Stimulated activated CD4-positive, alpha-beta T cell treated with anti-CD3 and anti-CD28 coated beads, Interleukin-12 subunit alpha, Interleukin-12 subunit beta, amount 100 ng/mL, for 48 hours (primary cell): ENCODE results near the gene PLEKHA5.

Experiments
- DNase-seq, 3 donors: peaks; one replicate each; pipeline ENCODE4 v3.0.0-alpha.2; 2020; ENCODE audit warnings: low read depth in 2 of 3, low spot score in 1 of 3

Gene PLEKHA5

DNA sequence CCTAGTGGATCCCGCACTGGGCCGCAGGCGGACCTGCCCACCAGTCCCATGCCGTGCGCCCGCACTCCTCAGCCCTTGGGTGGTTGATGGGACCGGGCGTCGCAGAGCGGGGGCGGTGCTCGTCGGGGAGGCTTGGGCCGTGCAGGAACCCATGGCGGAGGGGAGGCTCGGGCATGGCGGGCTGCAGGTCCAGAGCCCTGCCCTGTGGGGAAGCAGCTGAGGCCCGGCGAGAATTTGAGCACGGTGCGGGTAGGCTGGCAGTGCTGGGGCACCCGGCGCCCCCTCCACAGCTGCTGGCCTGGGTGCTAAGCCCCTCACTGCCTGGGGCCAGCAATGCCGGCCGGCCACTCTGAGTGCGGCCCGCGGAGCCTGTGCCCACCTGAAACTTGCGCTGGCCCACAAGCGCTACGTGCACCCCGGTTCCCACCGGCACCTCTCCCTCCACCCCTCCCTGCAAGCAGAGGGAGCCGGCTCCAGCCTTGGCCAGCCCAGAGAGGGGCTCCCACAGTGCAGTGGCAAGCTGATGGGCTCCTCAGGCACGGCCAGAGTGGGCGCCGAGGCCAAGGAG lies 100.8 kb downstream of the PLEKHA5 start:
- DNase-seq, result no peak

DNA sequence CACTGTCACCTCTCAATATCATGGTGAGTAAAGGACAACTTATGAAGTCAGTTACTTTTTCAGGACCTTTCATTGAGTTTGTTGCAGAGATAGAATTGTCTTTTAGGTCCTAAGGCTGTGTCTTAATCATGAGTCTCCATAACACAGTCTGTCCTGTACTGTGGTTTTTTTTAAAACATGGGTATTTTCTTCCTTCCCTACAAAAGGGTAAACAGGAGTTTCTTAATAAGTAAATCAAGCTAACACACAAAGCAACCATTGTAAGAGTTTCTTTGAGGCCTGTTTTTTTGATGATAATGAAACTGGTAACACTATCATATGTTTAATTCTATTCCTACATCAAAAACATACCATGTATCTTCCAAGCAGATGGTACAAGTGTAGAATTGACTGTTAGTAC lies 101.4 kb downstream of the PLEKHA5 start:
- no peak for DNase-seq

DNA sequence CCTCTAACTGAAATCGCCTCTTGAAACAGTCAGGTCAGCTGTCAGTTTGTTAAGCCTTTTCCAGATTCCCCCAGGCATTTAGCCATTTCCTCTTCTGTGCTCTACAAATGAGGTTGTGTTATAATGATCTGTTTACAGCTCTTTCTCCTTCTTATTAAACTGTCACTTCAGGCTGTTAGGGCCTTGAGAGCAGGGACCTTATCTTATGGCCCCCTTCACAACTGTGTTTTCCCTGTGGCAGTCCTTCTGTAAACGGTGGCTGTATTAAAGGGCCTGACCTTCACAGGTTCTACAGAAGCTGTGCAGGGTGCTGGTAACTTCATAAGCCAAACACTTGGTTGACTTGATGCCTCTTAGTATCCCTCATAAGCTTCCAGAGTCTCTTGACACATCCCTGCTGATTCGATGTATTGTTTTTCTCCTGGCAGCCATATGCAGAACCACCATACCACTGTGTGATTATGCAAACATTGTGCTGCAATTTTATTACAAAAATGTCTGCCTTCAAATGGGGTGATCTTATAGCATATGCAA lies 104.7 kb downstream of the PLEKHA5 start:
- no peak for DNase-seq

DNA sequence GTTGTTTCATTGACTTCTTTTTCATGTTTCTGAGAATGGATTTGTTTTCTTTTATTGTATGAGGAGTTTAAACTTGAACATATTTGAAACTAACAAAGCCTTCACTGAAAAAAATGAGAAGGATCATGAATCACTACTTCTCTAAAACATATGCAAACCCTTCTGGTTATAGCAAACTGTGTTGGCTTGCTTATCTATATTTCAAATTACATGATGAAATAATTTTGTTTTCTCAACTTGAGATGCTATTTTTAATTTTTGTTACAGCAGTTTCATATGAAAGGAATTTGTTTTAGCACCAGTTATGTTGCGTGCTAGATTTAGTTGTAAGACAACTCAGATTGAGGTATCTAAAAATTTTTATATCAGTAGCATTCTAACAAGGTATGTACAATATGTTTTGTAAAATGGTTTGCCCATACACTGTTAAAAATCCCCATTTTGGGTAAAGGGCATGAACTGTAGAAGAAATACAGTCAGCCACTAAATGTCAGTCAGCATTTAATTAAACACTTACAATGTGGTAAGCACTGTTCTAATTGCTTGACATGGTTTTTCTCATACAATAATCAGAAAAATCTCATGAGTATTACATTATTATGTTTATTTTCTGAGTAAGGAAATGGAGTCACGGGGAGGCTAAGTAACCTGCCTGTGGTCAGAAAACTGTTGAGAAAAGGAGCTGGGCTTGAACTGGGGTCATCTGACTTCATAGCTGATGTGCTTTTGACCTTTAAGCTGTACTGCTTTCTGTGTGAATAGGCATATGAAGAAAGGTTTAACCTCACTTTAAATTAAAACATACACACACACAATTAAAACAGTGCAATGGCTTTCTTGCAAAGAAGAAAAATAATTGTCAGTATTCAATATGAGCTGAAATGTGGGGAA lies 105.7 kb downstream of the PLEKHA5 start:
- no peak for DNase-seq

DNA sequence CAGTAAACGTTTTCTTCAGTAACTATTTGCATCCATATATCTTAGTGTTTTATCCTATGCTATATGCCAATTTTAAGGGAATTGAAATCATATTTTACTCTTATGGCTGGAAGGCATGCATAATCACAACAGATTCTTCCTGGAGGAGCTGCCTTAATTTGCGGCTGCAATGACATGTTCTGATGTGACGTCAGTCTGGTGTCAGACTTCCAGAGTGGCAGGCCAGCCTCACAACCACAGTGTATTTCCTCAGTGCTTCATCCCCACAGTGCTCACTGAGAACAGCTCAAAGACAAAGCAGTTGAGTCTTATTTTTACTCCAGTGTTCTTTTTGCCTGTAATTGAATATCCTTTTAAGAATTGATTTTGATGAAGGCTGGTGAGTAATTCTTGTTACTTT lies 107.1 kb downstream of the PLEKHA5 start:
- no peak for DNase-seq

DNA sequence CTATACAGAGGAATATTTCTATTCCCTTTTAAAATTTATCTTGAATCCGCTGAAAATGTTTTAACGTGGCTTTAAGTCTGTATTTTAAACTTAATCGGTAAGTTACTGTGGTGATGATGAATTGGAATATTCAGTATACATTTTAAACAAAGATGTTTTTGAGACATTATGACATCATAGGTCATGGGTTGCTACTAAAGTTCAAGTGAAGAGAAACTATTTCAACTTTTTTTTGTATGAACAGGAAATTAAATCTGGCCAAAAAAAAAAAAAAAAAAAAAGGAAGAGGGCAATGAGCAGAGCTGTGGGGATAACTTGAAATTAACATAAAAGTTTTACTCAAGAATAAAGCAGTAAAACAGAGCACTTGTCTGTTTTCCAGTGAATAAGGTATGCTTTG lies 109.0 kb downstream of the PLEKHA5 start:
- no peak for DNase-seq

DNA sequence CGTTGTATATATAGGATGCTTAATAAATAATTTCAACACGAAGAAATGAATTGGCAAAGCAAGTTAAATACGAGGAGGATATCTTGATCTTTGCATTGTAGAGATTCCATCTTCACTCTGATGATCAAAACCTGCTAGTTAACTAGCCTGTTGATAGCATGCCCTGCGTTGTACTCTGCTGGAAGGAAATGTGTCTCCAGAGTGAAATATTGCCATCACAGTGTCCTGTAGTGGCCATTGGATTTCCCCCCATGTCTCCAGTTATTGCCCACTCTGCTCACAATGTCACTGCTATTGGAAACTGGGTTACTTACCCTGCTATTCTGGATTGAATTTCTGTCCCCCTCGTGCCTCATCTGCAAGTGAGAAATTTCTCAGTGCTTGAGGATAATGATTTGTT lies 109.6 kb downstream of the PLEKHA5 start:
- DNase-seq, result no peak

DNA sequence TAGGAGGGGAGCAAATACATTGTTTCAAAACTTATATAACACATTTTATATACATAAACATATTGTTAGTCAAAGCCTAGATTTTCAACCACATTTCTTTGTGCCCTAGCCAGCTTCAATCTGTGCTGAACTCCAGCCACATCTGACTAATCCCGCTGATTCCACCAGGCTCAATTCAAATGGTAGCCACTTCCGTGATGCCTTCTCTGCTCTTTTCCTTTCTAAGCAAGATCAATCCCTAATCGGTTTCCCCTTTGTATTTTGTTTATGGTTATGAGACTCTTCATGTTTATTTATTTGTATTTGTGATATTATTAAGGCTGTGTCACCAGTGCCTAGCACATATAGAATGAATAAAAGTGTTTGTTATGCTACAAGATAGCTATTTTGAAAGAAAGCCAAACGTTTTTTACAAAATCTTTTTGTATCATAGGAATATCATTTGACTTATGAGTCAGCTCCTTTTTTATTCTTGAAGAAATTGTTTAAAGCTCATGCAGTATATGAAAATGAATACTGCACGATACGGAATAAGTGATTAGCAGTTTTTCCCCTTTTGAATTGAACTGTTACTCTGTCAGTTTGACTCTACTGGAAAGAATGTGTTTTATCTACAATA lies 110.2 kb downstream of the PLEKHA5 start:
- no peak for DNase-seq

DNA sequence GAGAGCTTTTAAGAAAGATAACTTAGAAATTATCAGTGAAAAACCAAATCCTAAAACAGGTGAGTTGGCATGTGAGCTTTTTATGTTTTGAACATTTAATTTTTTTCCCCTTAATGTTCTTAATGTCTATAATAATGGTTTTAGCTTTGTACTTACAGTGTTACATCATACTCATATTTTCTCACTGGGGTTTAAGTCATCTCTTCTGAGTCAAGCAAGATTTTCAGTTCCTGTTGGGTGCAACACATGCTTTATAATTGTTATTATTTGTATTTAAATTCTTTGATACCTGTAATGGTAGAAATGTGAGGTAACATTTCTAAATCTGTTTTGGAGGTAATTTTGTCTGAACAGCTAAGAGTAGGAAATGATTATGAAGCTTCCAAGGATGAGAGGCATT lies 113.0 kb downstream of the PLEKHA5 start:
- DNase-seq, result no peak

DNA sequence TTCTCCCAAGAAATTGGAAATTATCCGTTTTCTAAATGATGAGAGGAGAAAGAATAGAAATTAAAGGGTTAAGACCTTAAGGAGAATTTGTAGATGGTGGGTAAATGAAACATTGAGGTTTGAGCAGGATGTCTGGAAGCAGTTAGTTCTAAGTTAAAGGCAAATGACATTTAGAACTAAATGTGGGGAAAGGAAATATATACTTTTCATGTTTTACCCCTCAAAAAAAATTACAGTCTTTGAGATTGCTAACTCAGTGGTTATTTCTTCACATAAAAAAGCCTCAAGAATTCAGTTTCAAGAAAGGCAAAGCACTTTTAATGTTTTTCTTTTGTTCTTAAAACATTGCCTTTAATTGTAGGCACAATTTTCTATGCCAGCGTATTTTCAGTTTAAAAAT lies 114.0 kb downstream of the PLEKHA5 start:
- DNase-seq, result no peak

DNA sequence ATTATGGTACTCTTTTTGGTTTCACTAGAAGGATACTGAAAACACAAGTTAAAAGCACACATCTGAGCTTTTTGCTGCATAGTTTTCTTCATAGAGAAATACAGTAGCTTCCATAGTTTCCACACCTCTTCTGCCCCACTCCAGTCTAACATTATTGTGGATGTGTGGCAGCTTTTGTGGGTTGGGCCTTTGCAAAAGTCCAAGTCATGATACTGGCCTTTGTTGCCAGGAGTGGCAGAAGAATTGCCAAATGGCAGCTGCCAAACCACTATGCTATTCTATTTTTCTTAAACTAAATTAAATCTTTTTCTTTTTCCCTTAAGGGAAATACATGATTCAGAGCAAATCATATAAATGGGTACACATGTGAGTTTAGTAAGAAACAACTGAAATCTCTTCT lies 114.8 kb downstream of the PLEKHA5 start:
- no peak for DNase-seq

DNA sequence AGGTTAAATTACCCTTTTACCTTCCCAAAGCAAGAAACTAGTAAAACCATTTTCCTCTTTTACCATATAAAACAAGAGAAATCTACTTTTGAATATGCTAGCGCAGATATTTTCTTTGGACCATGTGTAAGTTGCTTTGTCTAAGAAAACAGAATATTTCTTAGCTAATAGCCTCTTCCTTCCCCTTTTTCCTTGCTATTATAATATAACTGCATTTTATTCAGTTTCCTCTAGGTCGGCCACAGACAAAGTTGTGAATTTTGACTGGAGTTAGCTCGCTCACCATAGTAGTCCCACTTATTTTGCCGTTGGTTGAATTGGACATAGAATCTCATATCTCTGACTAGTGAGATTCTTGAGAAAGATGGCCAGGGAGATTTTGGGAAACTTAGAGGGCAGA lies 115.6 kb downstream of the PLEKHA5 start:
- no peak for DNase-seq

DNA sequence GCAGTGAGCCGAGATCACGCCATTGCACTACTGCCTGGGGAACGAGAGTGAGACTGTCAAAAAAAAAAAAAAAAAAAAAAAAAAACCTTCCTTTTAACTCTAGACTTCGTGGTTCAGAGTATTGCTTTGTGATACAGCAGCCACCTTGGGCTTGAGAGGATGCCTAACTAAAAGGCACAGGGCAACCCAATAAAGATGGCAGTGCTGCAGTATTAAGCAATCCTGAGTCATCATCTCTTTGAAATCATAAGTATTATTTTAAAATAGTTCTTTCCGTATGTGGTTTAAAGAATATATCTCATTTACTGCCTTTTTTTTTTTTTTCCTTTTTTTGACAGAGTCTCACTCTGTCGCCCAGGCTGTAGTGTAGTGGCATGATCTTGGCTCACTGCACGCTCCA lies 116.1 kb downstream of the PLEKHA5 start:
- DNase-seq, result no peak

DNA sequence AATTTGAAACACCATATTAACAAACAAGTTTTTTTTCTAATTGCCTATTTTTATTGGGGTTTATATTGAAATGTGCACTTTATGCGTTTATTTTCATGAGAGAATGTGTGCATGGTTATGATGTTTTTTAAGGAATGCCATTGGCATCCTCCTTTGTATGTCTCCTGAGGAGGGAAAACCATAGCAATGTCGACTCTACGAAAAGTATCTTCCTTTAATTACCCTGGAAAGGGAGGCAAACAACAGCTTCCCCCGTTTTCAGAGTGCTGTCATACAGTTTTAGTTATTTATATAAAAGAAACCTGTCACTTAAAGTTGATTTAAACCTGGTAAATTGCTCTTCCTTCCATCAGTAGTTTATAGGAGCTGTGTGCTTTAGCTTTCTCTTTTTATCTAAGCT lies 117.4 kb downstream of the PLEKHA5 start:
- no peak for DNase-seq

DNA sequence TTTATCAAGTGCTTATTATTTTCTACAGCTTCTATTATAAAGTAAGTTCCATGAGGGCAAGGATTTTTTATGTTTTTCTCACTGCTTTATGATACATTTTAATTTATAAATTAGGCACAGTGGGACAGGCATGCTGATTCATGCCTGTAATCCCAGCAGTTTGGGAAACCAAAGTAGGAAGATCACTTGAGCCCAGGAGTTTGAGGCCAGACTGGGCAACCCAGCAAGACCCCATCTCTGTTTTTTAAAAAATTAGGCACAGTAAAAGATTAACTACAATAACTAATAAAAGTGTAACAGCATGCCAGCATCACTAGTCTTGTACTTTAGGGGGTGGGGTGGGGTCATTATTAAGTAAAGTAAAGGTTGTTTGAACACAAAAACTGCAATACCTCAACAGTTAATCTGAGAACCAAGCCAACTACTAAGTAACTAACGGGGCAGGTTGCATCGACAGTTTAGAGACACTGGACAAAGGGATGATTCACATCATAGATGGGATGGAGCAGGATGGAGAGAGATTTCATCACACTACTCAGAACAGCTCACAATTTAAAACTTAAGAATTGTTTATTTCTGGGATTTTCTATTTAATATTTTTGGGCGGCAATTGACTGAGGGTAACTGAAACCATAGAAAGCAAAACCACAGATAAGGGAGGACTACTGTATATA lies 119.5 kb downstream of the PLEKHA5 start:
- no peak for DNase-seq

DNA sequence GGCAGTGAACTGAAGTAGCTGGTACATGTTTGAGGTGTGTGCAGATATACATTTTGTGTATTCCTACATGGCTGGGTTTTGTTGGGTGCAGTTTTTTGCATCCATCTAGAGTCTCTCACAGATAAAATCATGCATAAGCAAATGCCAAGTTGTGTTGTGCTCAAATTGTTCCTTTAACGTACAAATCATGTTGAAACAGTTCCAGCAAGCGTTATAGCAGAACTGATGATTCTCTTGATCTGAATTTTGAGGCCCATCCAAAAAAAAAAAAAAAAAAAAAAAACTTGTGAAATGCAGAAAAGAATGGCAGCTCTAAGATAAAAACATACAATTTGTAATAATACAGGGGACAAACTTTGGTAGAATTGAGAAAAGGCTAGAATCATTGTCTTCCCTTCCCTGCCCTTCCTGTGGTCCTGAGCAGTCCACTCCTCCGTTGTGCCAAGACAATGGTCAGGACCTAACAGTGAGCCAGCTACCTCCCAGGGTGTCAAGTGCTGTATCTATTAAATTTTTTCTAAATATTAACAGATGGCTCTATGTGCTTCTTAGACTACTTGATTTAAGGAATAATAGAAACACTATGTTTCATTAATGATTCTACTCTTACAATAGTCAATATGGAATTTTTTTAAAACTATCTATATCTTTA lies 122.1 kb downstream of the PLEKHA5 start:
- DNase-seq, result no peak

DNA sequence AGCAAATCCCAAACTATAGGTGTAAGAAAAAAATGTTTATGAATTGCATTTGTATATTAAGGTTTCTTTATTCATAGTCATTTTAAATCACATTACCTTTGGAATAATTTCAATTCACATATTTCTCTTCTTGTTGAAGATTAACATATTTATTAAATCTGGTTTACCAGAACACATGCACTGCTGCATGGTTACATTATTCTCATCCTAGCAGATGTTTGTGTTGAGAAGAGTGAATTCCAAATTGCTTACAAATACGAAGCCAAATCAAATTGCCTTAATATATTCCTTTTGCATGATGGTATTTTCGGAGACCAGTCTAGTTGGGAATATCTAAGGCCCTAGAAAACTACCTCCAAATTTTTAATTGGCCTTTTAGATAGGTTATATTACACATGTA lies 130.6 kb downstream of the PLEKHA5 start:
- DNase-seq, result no peak

DNA sequence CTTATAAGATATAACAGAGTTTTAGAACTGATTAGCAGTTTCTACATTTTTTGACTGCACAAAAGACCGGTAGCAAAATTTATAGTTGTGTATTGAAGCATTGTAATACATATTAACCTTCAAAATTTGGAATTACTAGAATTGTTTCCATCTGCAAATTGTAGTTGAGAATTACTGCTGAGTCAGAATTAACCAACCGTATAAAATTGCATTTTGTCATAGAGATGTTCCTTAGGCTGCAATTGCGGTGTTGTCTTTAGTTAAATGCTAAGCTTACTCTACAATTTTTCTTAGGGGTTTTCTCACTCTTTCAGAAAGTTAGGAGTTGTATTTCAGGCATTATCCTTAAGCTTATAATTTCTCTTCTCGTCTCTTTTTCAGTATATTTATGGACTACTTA lies 132.2 kb downstream of the PLEKHA5 start:
- DNase-seq, result no peak

DNA sequence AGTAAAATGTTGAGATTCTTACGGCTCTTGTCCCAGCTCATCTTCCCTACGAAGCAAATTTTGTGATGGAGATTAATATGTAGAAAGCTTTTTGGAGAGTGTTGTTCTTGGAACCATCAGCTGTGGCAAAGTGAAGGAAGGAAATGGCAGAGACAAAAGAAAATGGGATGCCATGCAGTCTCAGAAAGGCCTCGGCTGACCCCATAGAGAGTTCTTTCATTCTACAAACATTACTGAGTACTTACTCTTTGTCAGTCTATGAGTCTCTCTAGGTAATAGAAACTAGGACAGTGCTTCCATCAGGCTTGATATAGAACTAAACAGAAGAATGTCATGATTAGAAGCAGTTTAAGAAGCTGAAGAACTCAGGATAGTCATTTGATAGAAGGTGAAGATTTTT lies 134.1 kb downstream of the PLEKHA5 start:
- no peak for DNase-seq

DNA sequence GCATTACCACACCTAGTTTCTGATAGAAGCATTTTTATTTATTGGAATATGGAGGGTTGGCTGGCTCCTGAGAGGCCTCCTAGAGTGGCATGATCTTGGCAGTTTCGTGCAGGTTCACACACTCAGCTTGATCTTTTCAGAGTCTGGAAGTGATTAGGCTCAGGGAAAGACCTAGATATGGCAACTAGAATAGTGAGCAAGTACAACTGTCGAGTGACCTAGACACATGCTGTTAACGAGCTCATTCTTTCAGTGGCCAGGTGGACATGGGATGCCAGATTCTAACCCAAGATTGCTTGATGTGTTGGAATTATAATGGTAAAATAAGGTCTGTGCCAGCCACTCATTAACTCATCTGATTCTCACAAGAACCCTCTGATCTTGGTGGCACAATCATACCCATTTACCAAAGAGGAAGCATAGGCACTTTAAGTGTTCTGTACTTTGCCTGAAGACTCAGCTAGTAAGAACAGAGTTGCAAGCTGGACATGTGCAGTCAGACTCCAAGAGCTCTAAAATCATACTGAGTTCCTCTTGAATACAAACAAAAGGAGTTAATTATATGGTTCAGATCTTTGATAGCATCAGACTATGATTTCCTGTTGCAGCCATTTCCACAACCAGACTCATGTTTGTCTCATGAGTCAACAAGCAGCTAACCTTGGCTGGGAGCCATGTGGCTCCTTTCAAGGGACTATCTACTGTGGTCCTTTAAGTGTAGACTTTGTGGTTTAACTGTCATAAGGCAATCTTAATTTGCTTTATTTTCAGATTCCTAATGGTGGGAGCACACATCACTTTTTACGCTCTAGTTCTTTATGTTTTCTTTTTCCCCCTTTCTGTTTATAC lies 144.2 kb downstream of the PLEKHA5 start:
- peak; percentile 1 to 14 (median 12) for DNase-seq
